PC-3 (cell line): Measurements from ENCODE around the gene NKX1-1. TPM values are rescaled to one million over a fixed set of nuclear protein-coding genes. Genes with fewer than 3 reads are reported as not detected.

ENCODE experiments used
- ATAC-seq: fragments of 200-7000 bp; cut with Tn5 transposase; 2 replicates; pipeline ENCODE4 v1.9.1; 2020; ENCODE audit warnings: mild to moderate bottlenecking, moderate library complexity
- Bru-seq: library from RNA; stranded (reverse); fragments of 400-500 nt; gene quantifications from one replicate; lab custom pipeline; 2021; lab: Mats Ljungman, UMichigan
- BruChase-seq, 2 experiments: library from RNA; stranded (reverse); fragments of 400-500 nt; gene quantifications; one replicate each; lab custom pipeline; 2021; lab: Mats Ljungman, UMichigan
- BruUV-seq: library from RNA; stranded (reverse); fragments of 400-500 nt; replicated peaks from 2 replicates; lab custom pipeline; 2021; lab: Mats Ljungman, UMichigan
- CTCF ChIA-PET: fragments of 300-600 bp; sonication (Branson Sonifier 250); formaldehyde crosslinking; loops from one replicate; lab custom pipeline; 2022; ENCODE audit warnings: antibody characterized with exemption; lab: Charles Lee
- POLR2A ChIA-PET: fragments of 300-600 bp; sonication (Branson Sonifier 250); formaldehyde crosslinking; loops from one replicate; lab custom pipeline; 2022; ENCODE audit warnings: antibody characterized with exemption; ENCODE audit not compliant: unreplicated experiment; lab: Charles Lee
- DNase-seq: peaks from one replicate; pipeline ENCODE4 v3.0.0-alpha.2; 2015
- H2AFZ ChIP-seq: fragments of 300-600 bp; sonication (generic); 2 replicates; pipeline ENCODE4 v1.6.0; 2016; ENCODE audit warnings: antibody characterized with exemption, low read length
- H3F3A ChIP-seq: fragments of 300-600 bp; sonication (generic); one replicate; pipeline ENCODE4 v1.6.0; 2017; ENCODE audit warnings: antibody characterized with exemption, low read length, control low read depth, mild to moderate bottlenecking; ENCODE audit not compliant: unreplicated experiment
- H3K27ac ChIP-seq: fragments of 300-600 bp; sonication (generic); 2 replicates; pipeline ENCODE4 v1.5.1; 2016; ENCODE audit warnings: mild to moderate bottlenecking, low read length
- H3K27me3 ChIP-seq: fragments of 300-600 bp; sonication (generic); 2 replicates; pipeline ENCODE4 v1.6.1; 2016; ENCODE audit warnings: low read length, mixed read lengths
- H3K36me3 ChIP-seq: fragments of 300-600 bp; sonication (generic); 2 replicates; pipeline ENCODE4 v1.6.1; 2016; ENCODE audit warnings: low read depth, mixed run types, low read length, mixed read lengths
- H3K4me1 ChIP-seq: fragments of 300-600 bp; sonication (generic); 2 replicates; pipeline ENCODE4 v1.5.1; 2016; ENCODE audit warnings: low read length; ENCODE audit not compliant: insufficient read depth
- H3K4me2 ChIP-seq: fragments of 300-600 bp; sonication (generic); 2 replicates; pipeline ENCODE4 v1.6.0; 2016; ENCODE audit warnings: low read length
- H3K4me3 ChIP-seq: fragments of 300-600 bp; sonication (generic); 2 replicates; pipeline ENCODE4 v1.5.1; 2016; ENCODE audit warnings: mild to moderate bottlenecking, low read length, mixed read lengths
- H3K79me2 ChIP-seq: fragments of 300-600 bp; sonication (generic); 2 replicates; pipeline ENCODE4 v1.6.1; 2017; ENCODE audit warnings: low read length, mixed read lengths
- H3K9ac ChIP-seq: fragments of 300-600 bp; sonication (generic); 2 replicates; pipeline ENCODE4 v1.6.0; 2016; ENCODE audit warnings: mild to moderate bottlenecking, low read length
- H3K9me2 ChIP-seq: fragments of 300-600 bp; sonication (generic); replicated peaks from 2 replicates; pipeline ENCODE4 v1.6.1; 2016; ENCODE audit warnings: mixed run types, low read length, mixed read lengths
- H3K9me3 ChIP-seq: fragments of 300-600 bp; sonication (generic); 2 replicates; pipeline ENCODE4 v1.6.1; 2016; ENCODE audit warnings: low read length, mixed read lengths
- H4K20me1 ChIP-seq: fragments of 300-600 bp; sonication (generic); 2 replicates; pipeline ENCODE4 v1.6.1; 2016; ENCODE audit warnings: low read length, mixed read lengths
- EZH2 ChIP-seq: fragments of 300-600 bp; sonication (generic); IDR thresholded peaks from one replicate; pipeline ENCODE4 v1.6.1; 2017; ENCODE audit warnings: antibody characterized with exemption, mild to moderate bottlenecking, low read length; ENCODE audit not compliant: unreplicated experiment
- EZH2phosphoT487 ChIP-seq: fragments of 300-600 bp; sonication (generic); IDR thresholded peaks from 2 replicates; pipeline ENCODE4 v1.6.1; 2018; ENCODE audit warnings: mild to moderate bottlenecking, antibody characterized with exemption, low read length, borderline replicate concordance
- intact Hi-C: fragments of 100-400 bp; cut with micrococcal nuclease; formaldehyde crosslinking; loops from 2 replicates; pipeline ENCODE4 v1.9.0; 2023
- long read RNA-seq: library from polyadenylated mRNA; unstranded; transcript quantifications from one replicate; pipeline ENCODE4 v2.0.0, GENCODE V29; 2021; ENCODE audit not compliant: unreplicated experiment
- total RNA-seq: library from RNA; depleted of rRNA; stranded (reverse); fragments of >200 nt; gene quantifications from 2 replicates; pipeline ENCODE4 v1.2.3, GENCODE V29; 2014; rRNA removed
- TF ChIP-seq, protein P1 (sequence below): fragments of 300-600 bp; sonication (generic); conservative IDR thresholded peaks from 2 replicates; pipeline ENCODE4 v1.5.1; 2017; ENCODE audit warnings: antibody characterized with exemption, low read depth, mild to moderate bottlenecking, low read length

Gene NKX1-1
- total RNA-seq = not detected in 2 replicates
- Bru-seq, nascent RNA = not detected
- BruChase-seq, experiment 1, labeled RNA remaining after a 6-hour chase = not detected
- BruChase-seq, experiment 2, labeled RNA remaining after a 2-hour chase = not detected
- long read RNA-seq = 0 reads

DNA sequence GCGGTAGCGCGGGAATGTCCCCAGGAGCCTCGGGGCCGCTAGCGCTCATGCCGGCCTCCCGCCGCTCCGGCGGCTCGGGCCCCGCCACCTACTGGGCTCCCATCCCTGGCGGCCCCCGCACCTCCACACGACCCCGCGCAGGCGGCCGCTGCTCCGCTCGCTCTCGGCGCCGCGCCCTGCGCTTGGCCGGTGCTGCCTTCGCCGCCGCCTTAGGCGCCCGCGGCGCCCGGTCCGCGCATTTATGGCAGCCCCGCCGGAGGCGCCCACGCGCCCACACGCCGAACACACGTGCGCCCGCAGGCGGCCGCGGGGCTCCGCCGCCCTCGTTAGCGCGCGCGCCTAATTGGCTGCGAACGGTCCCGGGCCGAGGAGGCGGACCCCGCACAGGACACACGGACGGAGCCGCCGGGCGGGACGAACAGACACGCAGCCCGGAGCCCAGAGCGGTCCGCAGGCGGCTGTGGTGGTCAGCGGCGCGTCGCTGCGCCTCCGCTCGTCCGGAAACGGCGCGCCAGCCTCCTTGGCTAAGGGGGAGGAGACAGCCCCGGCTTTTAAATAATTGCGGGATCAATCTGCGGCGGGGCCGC lies at the start of gene NKX1-1:
Gene NKX1-1, minus strand, starts transcription at position 49 of the 587 bp plus-strand sequence. Its CDS starts 0 bp downstream, at position 49.
- POLR2A ChIA-PET = no interaction called here
- no peak within 1 kb of the TSS for H2AFZ ChIP-seq
- H3K9me2 ChIP-seq = no peaks in the 10 kb centered on the region
- H3K4me2 ChIP-seq = no peak within 1 kb of the TSS
- CTCF ChIA-PET = no interaction called here
- DNase-seq (no peak), ATAC-seq (no peak)
- no peaks in the 10 kb centered on the region for H3K36me3 ChIP-seq
- no peak within 1 kb of the TSS for H3K27ac ChIP-seq
- H3K79me2 ChIP-seq = no peaks in the 10 kb centered on the region
- H3K9me3 ChIP-seq = no peaks in the 10 kb centered on the region
- H3K27me3 ChIP-seq = peaks cover 13% of the 10 kb centered on the region
- intact Hi-C loops = no loop called here
- no peaks in the 10 kb centered on the region for H4K20me1 ChIP-seq
- H3K4me3 ChIP-seq = no peak within 1 kb of the TSS
- no peaks in the 10 kb centered on the region for H3K4me1 ChIP-seq
- no peaks in the 10 kb centered on the region for H3F3A ChIP-seq
- no peak within 1 kb of the TSS for H3K9ac ChIP-seq
- TF ChIP-seq, protein P1, sequence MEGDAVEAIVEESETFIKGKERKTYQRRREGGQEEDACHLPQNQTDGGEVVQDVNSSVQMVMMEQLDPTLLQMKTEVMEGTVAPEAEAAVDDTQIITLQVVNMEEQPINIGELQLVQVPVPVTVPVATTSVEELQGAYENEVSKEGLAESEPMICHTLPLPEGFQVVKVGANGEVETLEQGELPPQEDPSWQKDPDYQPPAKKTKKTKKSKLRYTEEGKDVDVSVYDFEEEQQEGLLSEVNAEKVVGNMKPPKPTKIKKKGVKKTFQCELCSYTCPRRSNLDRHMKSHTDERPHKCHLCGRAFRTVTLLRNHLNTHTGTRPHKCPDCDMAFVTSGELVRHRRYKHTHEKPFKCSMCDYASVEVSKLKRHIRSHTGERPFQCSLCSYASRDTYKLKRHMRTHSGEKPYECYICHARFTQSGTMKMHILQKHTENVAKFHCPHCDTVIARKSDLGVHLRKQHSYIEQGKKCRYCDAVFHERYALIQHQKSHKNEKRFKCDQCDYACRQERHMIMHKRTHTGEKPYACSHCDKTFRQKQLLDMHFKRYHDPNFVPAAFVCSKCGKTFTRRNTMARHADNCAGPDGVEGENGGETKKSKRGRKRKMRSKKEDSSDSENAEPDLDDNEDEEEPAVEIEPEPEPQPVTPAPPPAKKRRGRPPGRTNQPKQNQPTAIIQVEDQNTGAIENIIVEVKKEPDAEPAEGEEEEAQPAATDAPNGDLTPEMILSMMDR = no peak
- TF ChIP-seq EZH2phosphoT487 = no peak
- no peak for TF ChIP-seq EZH2
- BruUV-seq = no TSS peak

- intact Hi-C loops = no loop called here
- BruUV-seq = no TSS peak
- no peak overlapping the region for H3K27ac ChIP-seq
Measured at GRCh38 chr4:1453731-1454130, 47.5 kb upstream of the NKX1-1 start.

More at GRCh38 chr4:1453731-1454130, 47.5 kb upstream of the NKX1-1 start:
- Histone ChIP-seq H3K9ac (no peak overlapping the region), H3K4me3 (no peak overlapping the region), H3K4me2 (no peak overlapping the region), H3K79me2 (no peaks in the 10 kb centered on the region), H3K4me1 (no peaks in the 10 kb centered on the region), H3K36me3 (no peaks in the 10 kb centered on the region), H2AFZ (no peak overlapping the region), H4K20me1 (no peaks in the 10 kb centered on the region), H3K9me3 (no peaks in the 10 kb centered on the region), H3K9me2 (no peaks in the 10 kb centered on the region), H3K27me3 (peaks cover 18% of the 10 kb centered on the region), H3F3A (no peaks in the 10 kb centered on the region)
- ChIA-PET POLR2A (no interaction called here), CTCF (no interaction called here)
- DNase-seq = no peak
- TF ChIP-seq EZH2phosphoT487 (no peak), EZH2 (no peak)
- TF ChIP-seq, protein P1 = no peak
- ATAC-seq = no peak
